ENCODE results near the gene RBM5. TPM values are rescaled to one million over a fixed set of nuclear protein-coding genes. Genes with fewer than 3 reads are reported as not detected.

The RBM5 gene
- total and polyA plus RNA-seq, 10 of the 15 experiments (the other 5 are each of a cell fraction or from before 2014, with no cell fraction given): 35.1 to 347 (median 111) TPM

- Histone ChIP-seq H3K27ac (ENCODE audit: control insufficient read depth, insufficient read depth) (no peak overlapping the region), H3K9me3 (replicated peaks; ENCODE audit: control insufficient read depth, insufficient read depth, low read length) (no peaks in the 10 kb centered on the region), H2AFZ (ENCODE audit: control insufficient read depth, low read depth, low read length) (no peak overlapping the region), H3K4me1 (ENCODE audit: control insufficient read depth, insufficient read depth, low read length) (no peaks in the 10 kb centered on the region), H3K79me2 (ENCODE audit: control insufficient read depth, insufficient read depth, low read length) (no peaks in the 10 kb centered on the region), H3K27me3 (replicated peaks in 1 of 2; ENCODE audit: control insufficient read depth in 2 of 2, insufficient read depth in 2 of 2, low read length in 1 of 2) (peaks cover 2 to 3% of the 10 kb centered on the region in 2 experiments; a peak in 2 of 4 replicates), H3K4me2 (ENCODE audit: control insufficient read depth, insufficient read depth) (no peak overlapping the region), H4K20me1 (ENCODE audit: control insufficient read depth, insufficient read depth) (no peaks in the 10 kb centered on the region; the same call in 1 of the 2 replicates), H3K4me3 (no peak overlapping the region), H3K36me3 (ENCODE audit: control insufficient read depth in 2 of 2, insufficient read depth in 2 of 2, low read length in 1 of 2) (no peaks in the 10 kb centered on the region), H3K9ac (ENCODE audit: control insufficient read depth, insufficient read depth, low read length) (no peak overlapping the region)
- SMC1A ChIA-PET (ENCODE audit: uncharacterized antibody, unreplicated experiment): no interaction called here
- POLR2A ChIA-PET: no interaction called here
- no peak for DNase-seq (ENCODE audit: low read depth, low spot score)
- ATAC-seq: no peak
- in situ Hi-C loops (cut with MboI) (no loop called here), intact Hi-C loops (cut with micrococcal nuclease; ENCODE audit: unreplicated experiment) (no loop called here)
- no peak for FAIRE-seq
- no peak for TF ChIP-seq SMARCA5 (IDR thresholded peaks at IDR 0.05)
- no peak for TF ChIP-seq CBFB (IDR thresholded peaks at IDR 0.05; ENCODE audit: low read depth)
- no peak for TF ChIP-seq SMAD5 (IDR thresholded peaks at IDR 0.05; ENCODE audit: low read depth)
- no peak for TF ChIP-seq SUZ12 (IDR thresholded peaks at IDR 0.05; ENCODE audit: unreplicated experiment)
- TF ChIP-seq CEBPB (IDR thresholded peaks at IDR 0.05; ENCODE audit: borderline replicate concordance in 1 of 2, low read depth in 2 of 2, low read length in 2 of 2): no peak
- CTCF ChIA-PET: no interaction called here
- BruUV-seq (replicated peaks): no TSS peak
- WGBS (ENCODE audit: insufficient coverage, insufficient replicate concordance, low lambda C conversion rate, missing lambda C conversion rate): 71% methylated on average over 13 of the region's 13 CpGs
- RAD21 ChIA-PET (ENCODE audit: unreplicated experiment): no interaction called here
Measured at GRCh38 chr3:50161320-50161719, 72.6 kb downstream of the RBM5 start.

DNA sequence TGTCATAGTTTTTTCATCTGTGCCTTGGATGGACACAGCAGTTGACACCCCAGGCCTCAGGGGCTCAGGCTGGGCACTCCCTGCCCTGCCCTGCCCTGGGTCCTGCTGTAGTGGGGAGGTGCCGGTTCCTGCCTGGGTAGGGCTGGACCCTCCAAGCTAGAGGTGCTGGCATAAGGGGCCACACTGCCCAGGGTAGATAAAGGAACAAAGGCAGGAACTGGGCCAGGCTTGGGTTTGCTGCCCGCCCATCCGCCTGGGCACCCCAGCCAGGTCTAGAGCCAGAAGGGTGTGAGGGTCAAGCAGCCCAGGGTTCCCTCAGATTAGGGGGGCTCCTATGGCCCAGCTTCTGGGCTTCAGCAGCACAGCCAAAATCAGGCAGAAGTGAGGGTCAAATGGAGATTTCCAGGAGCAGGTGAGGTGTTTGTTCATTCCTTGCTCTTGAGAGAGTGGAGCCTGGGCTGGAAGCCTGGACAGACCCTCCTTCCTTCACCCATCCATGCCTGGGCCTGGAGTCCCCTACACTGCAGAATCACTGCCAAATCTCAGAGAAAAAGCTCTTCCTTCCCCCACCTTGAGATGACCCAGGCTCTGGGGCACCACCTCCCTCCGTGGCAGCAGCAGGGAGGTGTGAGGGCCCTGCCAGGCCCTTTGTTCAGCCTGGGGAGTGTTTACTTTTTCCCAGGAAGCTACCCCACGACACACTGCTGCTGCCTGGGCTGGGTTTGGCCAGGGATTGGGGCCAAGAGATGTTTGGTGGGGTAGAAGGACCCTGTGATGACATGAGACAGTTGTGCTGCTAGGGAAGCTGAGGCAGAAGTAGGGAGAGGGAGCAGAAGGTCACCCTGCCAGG lies 73.5 kb downstream of the RBM5 start:
- Histone ChIP-seq H3K4me2 (ENCODE audit: control insufficient read depth, insufficient read depth) (no peak overlapping the region), H3K27ac (ENCODE audit: control insufficient read depth, insufficient read depth) (no peak overlapping the region), H3K27me3 (replicated peaks in 1 of 2; ENCODE audit: control insufficient read depth in 2 of 2, insufficient read depth in 2 of 2, low read length in 1 of 2) (peaks cover 0 to 2% of the 10 kb centered on the region in 2 experiments; a peak in 2 of 4 replicates), H3K79me2 (ENCODE audit: control insufficient read depth, insufficient read depth, low read length) (no peaks in the 10 kb centered on the region), H3K9ac (ENCODE audit: control insufficient read depth, insufficient read depth, low read length) (no peak overlapping the region), H3K9me3 (replicated peaks; ENCODE audit: control insufficient read depth, insufficient read depth, low read length) (no peaks in the 10 kb centered on the region), H2AFZ (ENCODE audit: control insufficient read depth, low read depth, low read length) (no peak overlapping the region), H3K4me1 (ENCODE audit: control insufficient read depth, insufficient read depth, low read length) (no peaks in the 10 kb centered on the region), H4K20me1 (ENCODE audit: control insufficient read depth, insufficient read depth) (no peaks in the 10 kb centered on the region; the same call in 1 of the 2 replicates), H3K4me3 (no peak overlapping the region), H3K36me3 (ENCODE audit: control insufficient read depth in 2 of 2, insufficient read depth in 2 of 2, low read length in 1 of 2) (no peaks in the 10 kb centered on the region)
- no peak for ATAC-seq
- POLR2A ChIA-PET: no interaction called here
- BruUV-seq (replicated peaks): no TSS peak
- CTCF ChIA-PET: no interaction called here
- in situ Hi-C loops (cut with MboI) (no loop called here), intact Hi-C loops (cut with micrococcal nuclease; ENCODE audit: unreplicated experiment) (no loop called here)
- no peak for DNase-seq (ENCODE audit: low read depth, low spot score)
- RAD21 ChIA-PET (ENCODE audit: unreplicated experiment): no interaction called here
- SMC1A ChIA-PET (ENCODE audit: uncharacterized antibody, unreplicated experiment): no interaction called here
- no peak for FAIRE-seq
- 42% methylated on average over 5 of the region's 5 CpGs for WGBS (ENCODE audit: insufficient coverage, insufficient replicate concordance, low lambda C conversion rate, missing lambda C conversion rate)
- TF ChIP-seq CBX3 (IDR thresholded peaks at IDR 0.05; ENCODE audit: borderline replicate concordance, low read depth) (no peak), HDGF (IDR thresholded peaks at IDR 0.05) (no peak), JUNB (IDR thresholded peaks at IDR 0.05) (no peak), CHD4 (IDR thresholded peaks at IDR 0.05) (no peak), BCL3 (IDR thresholded peaks at IDR 0.05; ENCODE audit: borderline replicate concordance, insufficient read depth, low read depth, low read length, poor library complexity, severe bottlenecking) (no peak)
- TF ChIP-seq, protein P1, sequence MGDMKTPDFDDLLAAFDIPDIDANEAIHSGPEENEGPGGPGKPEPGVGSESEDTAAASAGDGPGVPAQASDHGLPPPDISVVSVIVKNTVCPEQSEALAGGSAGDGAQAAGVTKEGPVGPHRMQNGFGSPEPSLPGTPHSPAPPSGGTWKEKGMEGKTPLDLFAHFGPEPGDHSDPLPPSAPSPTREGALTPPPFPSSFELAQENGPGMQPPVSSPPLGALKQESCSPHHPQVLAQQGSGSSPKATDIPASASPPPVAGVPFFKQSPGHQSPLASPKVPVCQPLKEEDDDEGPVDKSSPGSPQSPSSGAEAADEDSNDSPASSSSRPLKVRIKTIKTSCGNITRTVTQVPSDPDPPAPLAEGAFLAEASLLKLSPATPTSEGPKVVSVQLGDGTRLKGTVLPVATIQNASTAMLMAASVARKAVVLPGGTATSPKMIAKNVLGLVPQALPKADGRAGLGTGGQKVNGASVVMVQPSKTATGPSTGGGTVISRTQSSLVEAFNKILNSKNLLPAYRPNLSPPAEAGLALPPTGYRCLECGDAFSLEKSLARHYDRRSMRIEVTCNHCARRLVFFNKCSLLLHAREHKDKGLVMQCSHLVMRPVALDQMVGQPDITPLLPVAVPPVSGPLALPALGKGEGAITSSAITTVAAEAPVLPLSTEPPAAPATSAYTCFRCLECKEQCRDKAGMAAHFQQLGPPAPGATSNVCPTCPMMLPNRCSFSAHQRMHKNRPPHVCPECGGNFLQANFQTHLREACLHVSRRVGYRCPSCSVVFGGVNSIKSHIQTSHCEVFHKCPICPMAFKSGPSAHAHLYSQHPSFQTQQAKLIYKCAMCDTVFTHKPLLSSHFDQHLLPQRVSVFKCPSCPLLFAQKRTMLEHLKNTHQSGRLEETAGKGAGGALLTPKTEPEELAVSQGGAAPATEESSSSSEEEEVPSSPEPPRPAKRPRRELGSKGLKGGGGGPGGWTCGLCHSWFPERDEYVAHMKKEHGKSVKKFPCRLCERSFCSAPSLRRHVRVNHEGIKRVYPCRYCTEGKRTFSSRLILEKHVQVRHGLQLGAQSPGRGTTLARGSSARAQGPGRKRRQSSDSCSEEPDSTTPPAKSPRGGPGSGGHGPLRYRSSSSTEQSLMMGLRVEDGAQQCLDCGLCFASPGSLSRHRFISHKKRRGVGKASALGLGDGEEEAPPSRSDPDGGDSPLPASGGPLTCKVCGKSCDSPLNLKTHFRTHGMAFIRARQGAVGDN (IDR thresholded peaks at IDR 0.05): no peak
